Measurements from ENCODE around the gene VSIG10. TPM values are rescaled to one million over a fixed set of nuclear protein-coding genes. Genes with fewer than 3 reads are reported as not detected.

Gene VSIG10
- total RNA-seq, 1 experiment from 2014 or later = 32.6 TPM

- no peak for DNase-seq
- H3K27ac Mint-ChIP-seq (ENCODE audit: unreplicated experiment) = peak overlapping the region; percentile 97
- no peaks in the 10 kb centered on the region for H3K9me3 Mint-ChIP-seq (ENCODE audit: unreplicated experiment)
- no peaks in the 10 kb centered on the region; the same call in 1 of the 2 replicates for H3K36me3 ChIP-seq (ENCODE audit: control insufficient read depth, insufficient read depth, low read length)
- CTCF ChIA-PET = interaction anchor here (1.5 kb wide), 1 partner anchor 159 kb away, joined by 5 read pairs; no protein-coding TSS in a partner anchor
- BruUV-seq (replicated peaks) = no TSS peak
- no peaks in the 10 kb centered on the region for H3K9me3 ChIP-seq
- peak overlapping the region; percentile 84; the same call in 1 of the 2 replicates for H3K4me3 ChIP-seq (ENCODE audit: low read depth, low read length)
- no peaks in the 10 kb centered on the region for H3K27me3 ChIP-seq (replicated peaks; ENCODE audit: control insufficient read depth, insufficient read depth, low read length)
- POLR2A ChIA-PET = no interaction called here
- peaks cover 44% of the 10 kb centered on the region for H3K36me3 Mint-ChIP-seq (ENCODE audit: insufficient read depth, unreplicated experiment)
- H3K27me3 Mint-ChIP-seq (ENCODE audit: insufficient read depth, unreplicated experiment) = peaks cover 3% of the 10 kb centered on the region
- H3K4me1 ChIP-seq = peaks cover 14% of the 10 kb centered on the region; the same call in 1 of the 2 replicates
- intact Hi-C loops (cut with micrococcal nuclease; ENCODE audit: unreplicated experiment) = loop anchor here (2.0 to 5.0 kb wide), 2 partner anchors 37 to 49 kb away; partner anchors contain the start of gene KSR2
- no peak for TF ChIP-seq CTCF (IDR thresholded peaks at IDR 0.05; ENCODE audit: insufficient read depth in 1 of 2, low read depth in 1 of 2, low read length in 1 of 2, severe bottlenecking in 1 of 2, unreplicated experiment in 1 of 2)
- peaks cover 7% of the 10 kb centered on the region for H3K4me1 Mint-ChIP-seq (ENCODE audit: low read depth, unreplicated experiment)
- H3K4me3 Mint-ChIP-seq (ENCODE audit: unreplicated experiment) = peak overlapping the region; percentile 90
These were observed 87.9 kb downstream of the VSIG10 start for GRCh38 chr12:118015944-118016343.

- Mint-ChIP-seq H3K4me1 (ENCODE audit: low read depth, unreplicated experiment) (peaks cover 7% of the 10 kb centered on the region), H3K27ac (ENCODE audit: unreplicated experiment) (no peak overlapping the region), H3K4me3 (ENCODE audit: unreplicated experiment) (peak overlapping the region; percentile 90), H3K9me3 (ENCODE audit: unreplicated experiment) (no peaks in the 10 kb centered on the region), H3K27me3 (ENCODE audit: insufficient read depth, unreplicated experiment) (peaks cover 3% of the 10 kb centered on the region), H3K36me3 (ENCODE audit: insufficient read depth, unreplicated experiment) (peaks cover 38% of the 10 kb centered on the region)
- peaks cover 14% of the 10 kb centered on the region; the same call in 1 of the 2 replicates for H3K4me1 ChIP-seq
- no TSS peak for BruUV-seq (replicated peaks)
- intact Hi-C loops (cut with micrococcal nuclease; ENCODE audit: unreplicated experiment) = loop anchor here (5.0 kb wide), 1 partner anchor 48 kb away; the partner anchor contains the start of gene KSR2
- no peak for TF ChIP-seq CTCF (IDR thresholded peaks at IDR 0.05; ENCODE audit: insufficient read depth in 1 of 2, low read depth in 1 of 2, low read length in 1 of 2, severe bottlenecking in 1 of 2, unreplicated experiment in 1 of 2)
- H3K27me3 ChIP-seq (replicated peaks; ENCODE audit: control insufficient read depth, insufficient read depth, low read length) = no peaks in the 10 kb centered on the region
- no peaks in the 10 kb centered on the region for H3K9me3 ChIP-seq
- ChIA-PET POLR2A (no interaction called here), CTCF (no interaction called here)
- no peaks in the 10 kb centered on the region; the same call in 1 of the 2 replicates for H3K36me3 ChIP-seq (ENCODE audit: control insufficient read depth, insufficient read depth, low read length)
- DNase-seq = no peak
- H3K4me3 ChIP-seq (ENCODE audit: low read depth, low read length) = no peak overlapping the region
These were observed 88.5 kb downstream of the VSIG10 start for GRCh38 chr12:118015306-118015705.

Other genes starting within 250 kb of the VSIG10 start
- 0.42 and 0.66 TPM in 2 replicates for gene KSR2, start 135.0 kb downstream of the VSIG10 start, total RNA-seq (2022)
- gene RFC5, start 87.3 kb downstream of the VSIG10 start, total RNA-seq (2022) = 38.5 and 42.7 TPM in 2 replicates
- 36.7 and 37.6 TPM in 2 replicates for gene WSB2, start 42.8 kb downstream of the VSIG10 start, total RNA-seq (2022)
- gene PEBP1, start 32.1 kb upstream of the VSIG10 start, total RNA-seq (2022) = 134 and 136 TPM in 2 replicates

Data from Caco-2 (cell line).